ENCODE results near the gene RNF113B.

RNF113B gene

GRCh38 chr13:98173431-98174152, 3.5 kb downstream of the RNF113B start:
- no peak for DNase-seq (ENCODE audit: low spot score)

GRCh38 chr13:98172590-98173422, 4.3 kb downstream of the RNF113B start:
- DNase-seq (ENCODE audit: low spot score) = no peak

DNA sequence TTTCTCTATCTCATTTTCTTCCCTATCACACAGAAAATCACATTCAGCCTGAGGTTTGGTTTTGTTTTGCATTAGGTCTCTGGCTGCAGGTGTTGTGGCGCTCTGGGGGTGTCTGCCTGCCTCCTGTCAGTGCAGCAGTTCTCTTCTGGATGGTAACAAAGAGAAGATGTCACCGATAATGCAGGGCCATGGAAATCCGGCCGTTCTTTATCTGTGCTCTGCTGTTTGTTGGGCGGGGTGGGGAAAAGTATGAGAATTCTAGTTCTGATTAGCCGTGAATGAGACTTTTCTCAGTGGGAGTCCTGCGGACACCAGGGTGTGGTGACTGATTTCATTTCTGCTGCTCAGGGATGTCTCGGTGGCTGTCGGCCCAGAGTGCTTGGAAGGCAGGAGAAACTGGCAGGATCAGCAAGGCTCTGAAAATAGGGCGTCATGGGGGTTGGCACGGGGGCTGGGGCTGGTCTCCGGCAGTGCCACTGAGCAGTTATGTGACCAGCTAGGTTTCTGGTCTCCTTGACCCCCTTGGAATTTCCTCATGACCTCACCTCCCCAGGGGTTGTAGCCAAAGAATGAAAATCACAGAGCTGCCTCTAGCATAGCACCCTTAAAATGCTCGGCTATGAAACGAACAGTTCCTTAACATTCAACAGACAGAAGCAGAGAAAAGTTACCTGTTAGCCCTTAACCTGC, 5.0 kb downstream of the RNF113B start:
- no peak for DNase-seq (ENCODE audit: low spot score)

GRCh38 chr13:98169331-98169730, 7.7 kb downstream of the RNF113B start:
- no peak for DNase-seq (ENCODE audit: low spot score)

DNA sequence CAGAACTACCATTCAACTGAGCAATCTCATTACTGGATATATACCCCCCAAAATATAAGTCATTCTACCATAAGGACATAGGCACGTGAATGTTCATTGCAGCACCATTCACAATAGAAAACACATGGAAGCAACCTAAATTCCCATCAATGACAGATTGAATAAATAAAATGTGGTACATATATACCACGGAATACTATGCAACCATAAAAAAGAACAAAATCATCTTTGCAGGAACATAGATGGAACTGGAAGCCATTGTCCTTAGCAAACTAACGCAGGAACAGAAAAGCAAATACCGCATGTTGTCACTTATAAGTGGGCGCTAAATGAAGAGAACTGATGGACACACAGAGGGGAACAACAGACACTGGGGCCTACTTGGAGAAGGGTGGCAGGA, 14.1 kb downstream of the RNF113B start:
- no peak for DNase-seq (ENCODE audit: low spot score)

GRCh38 chr13:98158172-98158899, 18.7 kb downstream of the RNF113B start:
- no peak for DNase-seq (ENCODE audit: low spot score)

DNA sequence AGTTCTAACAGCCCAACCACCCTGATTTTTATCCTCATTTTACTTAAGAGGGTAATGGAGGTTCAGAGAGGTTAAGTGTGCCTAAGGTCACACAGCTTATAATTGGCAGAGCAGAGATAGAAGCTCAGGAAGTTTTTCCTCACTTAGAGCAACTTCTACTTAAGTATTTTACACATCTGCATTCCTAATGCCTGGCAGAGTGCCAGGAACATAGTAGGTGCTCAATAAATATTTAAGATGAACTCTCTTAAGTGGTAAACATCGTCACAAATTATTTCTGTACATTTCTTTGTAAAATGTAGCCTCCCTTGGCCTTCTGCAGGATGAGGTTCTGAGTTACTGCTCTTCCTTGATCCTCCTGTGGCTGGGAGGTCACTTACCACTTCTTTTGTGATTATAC, 19.5 kb downstream of the RNF113B start:
- DNase-seq (ENCODE audit: low spot score) = no peak

DNA sequence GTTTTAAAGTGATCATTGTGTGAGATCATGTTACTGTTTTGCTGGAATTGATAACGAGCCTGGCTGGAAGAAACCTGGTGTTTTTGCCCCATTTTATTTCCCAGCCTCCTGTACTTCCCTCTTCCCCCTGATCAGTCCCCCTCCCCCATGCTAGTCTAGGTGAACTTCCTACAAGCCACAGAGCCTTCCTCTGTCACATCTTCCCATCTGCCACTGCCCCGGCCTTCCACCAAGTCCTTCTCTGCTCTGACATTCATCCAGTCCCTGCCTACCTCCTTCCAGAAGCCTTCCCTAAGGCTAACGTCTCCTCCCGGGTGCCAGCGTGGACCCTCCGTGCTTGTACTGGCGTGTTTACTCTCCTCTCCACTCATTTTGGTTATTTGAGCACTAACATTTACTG, 19.9 kb downstream of the RNF113B start:
- no peak for DNase-seq (ENCODE audit: low spot score)

DNA sequence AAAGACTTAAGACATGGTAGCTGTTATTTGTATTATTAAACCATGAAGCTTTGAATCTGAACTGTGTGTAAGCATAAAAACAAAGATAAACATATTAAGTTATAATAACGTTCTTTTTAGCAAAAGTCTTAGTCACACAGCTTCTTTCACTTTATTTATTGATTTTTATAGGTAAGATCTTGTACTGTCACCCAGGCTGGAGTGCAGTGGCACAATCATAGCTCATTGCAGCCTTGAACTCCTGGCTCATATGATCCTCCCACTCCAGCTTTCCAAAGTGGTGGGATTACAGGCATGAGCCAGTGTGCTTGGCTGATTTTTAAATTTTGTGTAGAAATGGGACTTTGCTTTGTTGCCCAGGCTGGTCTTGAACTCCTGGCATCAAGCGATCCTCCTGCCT, 20.8 kb downstream of the RNF113B start:
- DNase-seq (ENCODE audit: low spot score) = no peak

DNA sequence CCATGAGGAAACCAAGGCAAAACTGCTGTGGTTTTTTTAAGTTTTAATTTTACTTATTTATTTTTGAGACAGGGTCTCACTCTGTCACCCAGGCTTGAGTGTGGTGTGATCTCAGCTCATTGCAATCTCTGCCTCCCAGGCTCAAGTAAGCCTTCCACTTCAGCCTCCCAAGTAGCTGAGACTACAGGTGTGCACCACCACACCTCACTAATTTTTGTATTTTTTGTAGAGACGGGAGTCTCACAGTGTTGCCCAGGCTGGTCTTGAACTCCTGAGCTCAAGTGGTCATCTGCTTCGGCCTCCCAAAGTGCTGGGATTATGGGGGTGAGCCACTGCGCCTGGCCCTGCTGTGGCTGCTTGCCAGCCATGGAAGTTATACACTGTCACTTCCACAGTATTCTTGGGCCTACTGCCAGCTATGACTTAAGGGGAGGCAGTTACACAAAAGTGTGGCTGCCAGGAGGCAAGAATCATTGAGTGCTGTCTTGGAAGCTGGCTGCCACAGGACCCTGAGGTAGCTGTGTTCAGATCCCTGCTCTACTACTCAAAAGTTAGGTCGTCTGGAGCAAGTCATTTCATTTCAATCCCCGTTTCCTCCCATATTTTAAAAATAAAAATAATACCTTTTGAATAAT, 21.5 kb downstream of the RNF113B start:
- DNase-seq (ENCODE audit: low spot score) = no peak

DNA sequence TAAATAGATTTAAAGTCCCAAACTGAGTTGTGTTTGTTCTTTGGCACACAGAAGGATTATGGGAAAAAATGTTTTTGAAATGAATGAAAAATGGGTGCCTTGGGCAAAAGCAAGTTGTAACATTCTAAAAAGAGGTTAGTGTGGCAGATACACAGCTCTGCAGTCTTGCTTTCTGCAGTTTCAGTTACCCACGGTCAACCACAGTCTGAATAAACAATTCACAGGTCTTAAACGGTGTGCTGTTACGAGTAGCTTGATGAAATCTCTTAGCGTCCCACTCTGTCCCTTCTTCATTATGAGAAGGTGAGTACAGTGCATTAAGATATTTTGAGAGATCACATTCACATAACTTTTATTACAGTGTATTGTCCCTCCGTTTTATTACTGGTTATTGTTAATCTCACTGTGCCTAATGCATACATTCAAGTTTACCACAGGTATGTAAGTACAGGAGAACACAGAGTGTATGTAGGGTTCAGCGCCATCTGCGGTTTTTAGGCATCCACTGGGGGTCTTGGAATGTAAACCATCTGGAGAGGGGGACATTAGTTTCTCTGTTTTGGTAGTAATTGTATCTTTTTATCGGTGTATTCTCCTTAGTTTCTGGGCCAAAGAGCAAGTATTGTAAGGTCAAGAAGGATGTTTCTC, 26.1 kb downstream of the RNF113B start:
- no peak for DNase-seq (ENCODE audit: low spot score)

- no peak for DNase-seq (ENCODE audit: low spot score)
Observed at GRCh38 chr13:98147521-98147920, 29.5 kb downstream of the RNF113B start.

- DNase-seq (ENCODE audit: low spot score) = no peak
Observed at GRCh38 chr13:98144801-98145350, 32.2 kb downstream of the RNF113B start.

GRCh38 chr13:98144027-98144741, 32.9 kb downstream of the RNF113B start:
- DNase-seq (ENCODE audit: low spot score) = no peak

GRCh38 chr13:98143601-98144026, 33.5 kb downstream of the RNF113B start:
- no peak for DNase-seq (ENCODE audit: low spot score)

DNA sequence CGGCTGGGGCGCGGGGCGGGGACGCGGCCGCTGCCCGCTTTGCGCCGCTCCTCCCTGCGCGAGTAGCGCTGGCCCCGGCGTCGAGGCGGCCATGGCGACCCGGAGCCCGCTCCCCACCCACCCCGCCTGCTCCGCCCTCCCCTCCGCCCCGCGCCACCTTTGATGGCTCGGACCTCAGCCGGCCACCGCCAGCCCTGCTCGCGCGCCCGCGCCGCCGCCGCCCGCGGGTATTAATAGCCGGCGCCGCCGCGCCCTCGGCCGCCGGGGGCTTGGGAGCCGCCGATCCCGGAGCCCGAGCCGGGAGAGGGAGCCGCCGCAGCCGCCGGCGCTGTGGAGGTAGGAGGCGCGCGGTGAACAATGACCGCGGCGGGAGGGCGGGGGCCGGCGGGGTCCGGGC, 33.9 kb downstream of the RNF113B start:
- no peak for DNase-seq (ENCODE audit: low spot score)

GRCh38 chr13:98142380-98143156, 34.5 kb downstream of the RNF113B start, which contains the start of gene FARP1:
Gene FARP1 (plus strand): TSS chr13:98143094. CDS start chr13:98213243, 70,149 bp downstream.
- no peak for DNase-seq (ENCODE audit: low spot score)

GRCh38 chr13:98141509-98142379, 35.3 kb downstream of the RNF113B start:
- no peak for DNase-seq (ENCODE audit: low spot score)

Data from CD4-positive, alpha-beta T cell treated with Interleukin-6 at 100 ng/mL for 8 hours (primary cell).